OCI-LY3 (cell line): ENCODE data around the gene BTD.

Source experiments
- H2AFZ ChIP-seq: fragments of 200-600, 300-600 bp; shearing (Covaris generic); 2 replicates; pipeline ENCODE4 v1.6.0; 2014; ENCODE audit warnings: antibody characterized with exemption, low read depth, low read length
- H3K27ac ChIP-seq: fragments of 200-600, 300-600 bp; sonication (generic); 2 replicates; pipeline ENCODE4 v1.5.1; 2014; ENCODE audit warnings: mild to moderate bottlenecking, low read length, moderate library complexity, mixed read lengths
- H3K27me3 ChIP-seq: fragments of 200-600, 300-600 bp; sonication (generic); 2 replicates; pipeline ENCODE4 v1.6.1; 2014; ENCODE audit warnings: low read depth, low read length, mixed read lengths
- H3K36me3 ChIP-seq: fragments of 200-600, 300-600 bp; sonication (generic); replicated peaks from 2 replicates; pipeline ENCODE3; 2014; ENCODE audit warnings: low read depth, low read length, mixed read lengths
- H3K4me1 ChIP-seq: fragments of 300-600, 200-600 bp; sonication (generic); 2 replicates; pipeline ENCODE4 v1.6.1; 2014; ENCODE audit warnings: low read length, mixed read lengths
- H3K4me2 ChIP-seq: fragments of 200-600, 300-600 bp; sonication (generic); 2 replicates; pipeline ENCODE4 v1.6.1; 2014; ENCODE audit warnings: low read length, mixed read lengths
- H3K4me3 ChIP-seq: fragments of 300-600, 200-600 bp; sonication (generic); 2 replicates; pipeline ENCODE4 v1.5.1; 2014; ENCODE audit warnings: antibody characterized with exemption, mild to moderate bottlenecking, low read length, moderate library complexity
- H3K79me2 ChIP-seq: fragments of 300-600, 200-600 bp; shearing (Covaris generic); 2 replicates; pipeline ENCODE4 v1.6.1; 2014; ENCODE audit warnings: mild to moderate bottlenecking, low read length, mixed read lengths
- H3K9ac ChIP-seq: fragments of 300-600, 200-600 bp; shearing (Covaris generic); 2 replicates; pipeline ENCODE4 v1.6.0; 2014; ENCODE audit warnings: mild to moderate bottlenecking, low read length, moderate library complexity
- H3K9me3 ChIP-seq: fragments of 200-600, 300-600 bp; shearing (Covaris generic); 2 replicates; pipeline ENCODE4 v1.6.1; 2014; ENCODE audit warnings: low read length, mixed read lengths; ENCODE audit not compliant: insufficient read depth
- H4K20me1 ChIP-seq: fragments of 200-600, 300-600 bp; sonication (generic); 2 replicates; pipeline ENCODE4 v1.6.1; 2016; ENCODE audit warnings: low read length, mixed read lengths; ENCODE audit not compliant: insufficient read depth
- CTCF ChIP-seq: fragments of 200-600, 300-600 bp; sonication (generic); IDR thresholded peaks from 2 replicates; pipeline ENCODE4 v1.5.1; 2014; ENCODE audit warnings: antibody characterized with exemption, low read length, low read depth
- EZH2phosphoT487 ChIP-seq: fragments of 200-600 bp; shearing (Covaris generic); IDR thresholded peaks from 2 replicates; pipeline ENCODE4 v1.6.1; 2018; ENCODE audit warnings: antibody characterized with exemption, mixed run types, low read depth

BTD gene

GRCh38 chr3:15667484-15667883 is 65.9 kb downstream of the BTD start:
- Histone ChIP-seq H3K36me3 (peaks cover 24% of the 10 kb centered on the region), H3K4me2 (no peak overlapping the region), H3K9me3 (no peaks in the 10 kb centered on the region), H4K20me1 (no peaks in the 10 kb centered on the region), H3K4me3 (no peak overlapping the region), H3K27ac (no peak overlapping the region), H2AFZ (no peak overlapping the region), H3K27me3 (no peaks in the 10 kb centered on the region), H3K4me1 (no peaks in the 10 kb centered on the region), H3K9ac (no peak overlapping the region), H3K79me2 (no peaks in the 10 kb centered on the region)
- no peak for TF ChIP-seq CTCF
- no peak for TF ChIP-seq EZH2phosphoT487

- H2AFZ ChIP-seq, result no peak overlapping the region
- TF ChIP-seq EZH2phosphoT487 (no peak), CTCF (no peak)
- no peaks in the 10 kb centered on the region for H3K27me3 ChIP-seq
- H3K4me3 ChIP-seq, result no peak overlapping the region
- H3K36me3 ChIP-seq, result peaks cover 33% of the 10 kb centered on the region
- H3K27ac ChIP-seq, result no peak overlapping the region
- no peaks in the 10 kb centered on the region for H4K20me1 ChIP-seq
- H3K9me3 ChIP-seq, result no peaks in the 10 kb centered on the region
- no peak overlapping the region for H3K9ac ChIP-seq
- no peak overlapping the region for H3K4me2 ChIP-seq
- H3K4me1 ChIP-seq, result no peaks in the 10 kb centered on the region
- no peaks in the 10 kb centered on the region for H3K79me2 ChIP-seq
Measured at GRCh38 chr3:15673536-15673935, 72.0 kb downstream of the BTD start.

- H3K4me2 ChIP-seq, result no peak overlapping the region
- H3K4me1 ChIP-seq, result no peaks in the 10 kb centered on the region
- H3K27me3 ChIP-seq, result no peaks in the 10 kb centered on the region
- no peak overlapping the region for H2AFZ ChIP-seq
- H3K4me3 ChIP-seq, result no peak overlapping the region
- H4K20me1 ChIP-seq, result no peaks in the 10 kb centered on the region
- peaks cover 26% of the 10 kb centered on the region for H3K36me3 ChIP-seq
- H3K9ac ChIP-seq, result no peak overlapping the region
- TF ChIP-seq CTCF (no peak), EZH2phosphoT487 (no peak)
- H3K9me3 ChIP-seq, result no peaks in the 10 kb centered on the region
- H3K79me2 ChIP-seq, result no peaks in the 10 kb centered on the region
- H3K27ac ChIP-seq, result no peak overlapping the region
Measured at GRCh38 chr3:15676259-15676658, 74.7 kb downstream of the BTD start.

- no peak overlapping the region for H2AFZ ChIP-seq
- no peaks in the 10 kb centered on the region for H3K4me1 ChIP-seq
- H3K4me3 ChIP-seq, result no peak overlapping the region
- H3K27ac ChIP-seq, result no peak overlapping the region
- H3K9ac ChIP-seq, result no peak overlapping the region
- H4K20me1 ChIP-seq, result no peaks in the 10 kb centered on the region
- no peaks in the 10 kb centered on the region for H3K27me3 ChIP-seq
- no peaks in the 10 kb centered on the region for H3K9me3 ChIP-seq
- peaks cover 27% of the 10 kb centered on the region for H3K36me3 ChIP-seq
- H3K79me2 ChIP-seq, result no peaks in the 10 kb centered on the region
- no peak for TF ChIP-seq CTCF
- TF ChIP-seq EZH2phosphoT487, result no peak
- H3K4me2 ChIP-seq, result no peak overlapping the region
Measured at GRCh38 chr3:15679306-15679705, 77.8 kb downstream of the BTD start.
